SK-N-SH (cell line): ENCODE measurements around the gene MAD1L1. TPM values are rescaled to one million over a fixed set of nuclear protein-coding genes. Genes with fewer than 3 reads are reported as not detected.

ENCODE experiments used
- CTCF ChIA-PET: fragments of 300-600, 350-600 bp; formaldehyde crosslinking; extraction: SDS; loops from one replicate; lab custom pipeline; 2021; lab: Yijun Ruan, JAX
- POLR2A ChIA-PET: fragments of 350-600 bp; sonication (Branson Sonifier 250); formaldehyde crosslinking; extraction: SDS; loops from one replicate; lab custom pipeline; 2020; ENCODE audit warnings: antibody characterized with exemption, inconsistent platforms; lab: Yijun Ruan, JAX
- DNase-seq: peaks from one replicate; pipeline ENCODE4 v3.0.0; 2012
- H2AFZ ChIP-seq: fragments of 200-600 bp; sonication (generic); 2 replicates; pipeline ENCODE4 v1.8.1; 2016; ENCODE audit warnings: antibody characterized with exemption, mild to moderate bottlenecking, low read depth
- H3F3A ChIP-seq: fragments of 200-600 bp; sonication (generic); replicated peaks from 2 replicates; pipeline ENCODE3; 2016; ENCODE audit warnings: antibody characterized with exemption, mild to moderate bottlenecking; ENCODE audit not compliant: insufficient read depth
- H3K27ac ChIP-seq, 2 experiments: fragments of 200-500 bp in 1 of 2; fragments of 200-600 bp in 1 of 2; sonication (Bioruptor generic) in 1 of 2; sonication (generic), shearing (Covaris generic) in 1 of 2; 2 replicates each; pipeline versions ENCODE4 v1.5.1 to v1.6.1; 2014 to 2016; ENCODE audit warnings: low read depth in 2 of 2, inconsistent platforms in 1 of 2, low read length in 1 of 2, mild to moderate bottlenecking in 1 of 2, mixed read lengths in 1 of 2
- H3K27me3 ChIP-seq: fragments of 200-600 bp; sonication (generic), shearing (Covaris generic); 2 replicates; pipeline ENCODE4 v1.6.1; 2016; ENCODE audit warnings: mixed run types; ENCODE audit not compliant: insufficient read depth
- H3K36me3 ChIP-seq, 2 experiments: fragments of 200-500 bp in 1 of 2; fragments of 200-600 bp in 1 of 2; sonication (Bioruptor generic) in 1 of 2; sonication (generic) in 1 of 2; replicated peaks in 1 of 2; 2 replicates each; pipeline versions ENCODE3 to v1.5.1; 2014 to 2016; ENCODE audit warnings: low read length in 1 of 2, mild to moderate bottlenecking in 1 of 2; ENCODE audit not compliant: insufficient read depth in 2 of 2, control insufficient read depth in 1 of 2
- H3K4me1 ChIP-seq, 2 experiments: fragments of 200-500 bp in 1 of 2; fragments of 200-600 bp in 1 of 2; sonication (Bioruptor generic) in 1 of 2; sonication (generic), shearing (Covaris generic) in 1 of 2; 2 replicates each; pipeline versions ENCODE4 v1.5.1 to v1.6.1; 2014 to 2016; ENCODE audit warnings: low read depth in 1 of 2, low read length in 1 of 2, mixed run types in 1 of 2; ENCODE audit not compliant: insufficient read depth in 2 of 2, control insufficient read depth in 1 of 2
- H3K4me2 ChIP-seq: fragments of 200-600 bp; sonication (generic), shearing (Covaris generic); 2 replicates; pipeline ENCODE4 v1.6.1; 2017; ENCODE audit warnings: mixed run types
- H3K4me3 ChIP-seq, 2 experiments: fragments of 200-500 bp in 1 of 2; fragments of 200-600 bp in 1 of 2; sonication (Bioruptor generic) in 1 of 2; sonication (generic), shearing (Covaris generic) in 1 of 2; 2 replicates each; pipeline versions ENCODE4 v1.5.1 to v1.8.1; 2014 to 2016; ENCODE audit warnings: low read depth in 2 of 2, inconsistent platforms in 1 of 2, low read length in 1 of 2, mild to moderate bottlenecking in 1 of 2, mixed read lengths in 1 of 2, moderate library complexity in 1 of 2
- H3K79me2 ChIP-seq: fragments of 200-600 bp; sonication (generic); 2 replicates; pipeline ENCODE4 v1.8.1; 2017; ENCODE audit warnings: mild to moderate bottlenecking; ENCODE audit not compliant: insufficient read depth
- H3K9ac ChIP-seq: fragments of 200-600 bp; sonication (generic); 2 replicates; pipeline ENCODE4 v1.6.1; 2017; ENCODE audit warnings: mixed run types
- H3K9me2 ChIP-seq: fragments of 200-600 bp; sonication (generic); 2 replicates; pipeline ENCODE4 v1.6.1; 2017; ENCODE audit warnings: mixed run types
- H3K9me3 ChIP-seq: fragments of 200-600 bp; sonication (generic); 2 replicates; pipeline ENCODE4 v1.6.1; 2017; ENCODE audit warnings: mixed run types, mild to moderate bottlenecking, moderate library complexity
- H4K20me1 ChIP-seq: fragments of 200-600 bp; sonication (generic); 2 replicates; pipeline ENCODE4 v1.6.1; 2017; ENCODE audit warnings: mild to moderate bottlenecking, mixed run types; ENCODE audit not compliant: insufficient read depth
- EZH2phosphoT487 ChIP-seq: fragments of 200-600 bp; sonication (generic); IDR thresholded peaks from 2 replicates; pipeline ENCODE4 v1.6.1; 2017; ENCODE audit warnings: low read depth, mixed run types, mild to moderate bottlenecking, antibody characterized with exemption, moderate library complexity, borderline replicate concordance
- FOXJ3 ChIP-seq: sonication (generic); formaldehyde crosslinking; IDR thresholded peaks from 2 replicates; pipeline ENCODE4 v1.5.1; 2020; ENCODE audit warnings: mild to moderate bottlenecking, missing genetic modification reagents
- POLR2AphosphoS5 ChIP-seq: IDR thresholded peaks from 2 replicates; pipeline ENCODE4 v1.6.1; 2012; ENCODE audit warnings: low read depth, low read length
- TAF1 ChIP-seq: IDR thresholded peaks from 2 replicates; pipeline ENCODE4 v1.6.1; 2012; ENCODE audit warnings: low read depth, mild to moderate bottlenecking, low read length, moderate library complexity, borderline replicate concordance
- WGBS: methylation state at CpG from one replicate; pipeline ENCODE4 v1.1.6; 2017; ENCODE audit warnings: low lambda C conversion rate; 5-methylcytosine and 5-hydroxymethylcytosine counted together
- polyA plus RNA-seq, 3 experiments: library from polyadenylated mRNA; depleted of rRNA; stranded (reverse); fragments of >200 nt; gene quantifications; 2 replicates each; pipeline ENCODE4 v1.2.3, GENCODE V29; 2012
- TF ChIP-seq, protein P1 (sequence below): IDR thresholded peaks from 2 replicates; pipeline ENCODE4 v1.4.0; 2012; ENCODE audit warnings: low read depth, borderline replicate concordance
- TF ChIP-seq, protein P2 (sequence below): IDR thresholded peaks from 2 replicates; pipeline ENCODE4 v1.4.0; 2012; ENCODE audit warnings: low read depth, borderline replicate concordance
- TF ChIP-seq, protein P3 (sequence below): fragments of 150-350 bp; IDR thresholded peaks from 2 replicates; pipeline ENCODE4 v1.6.1; 2016; ENCODE audit warnings: mild to moderate bottlenecking, low read depth, low read length

Gene MAD1L1
- polyA plus RNA-seq, 1 of the 3 experiments (the other 2 are of a cell fraction) = 46.2 TPM

DNA sequence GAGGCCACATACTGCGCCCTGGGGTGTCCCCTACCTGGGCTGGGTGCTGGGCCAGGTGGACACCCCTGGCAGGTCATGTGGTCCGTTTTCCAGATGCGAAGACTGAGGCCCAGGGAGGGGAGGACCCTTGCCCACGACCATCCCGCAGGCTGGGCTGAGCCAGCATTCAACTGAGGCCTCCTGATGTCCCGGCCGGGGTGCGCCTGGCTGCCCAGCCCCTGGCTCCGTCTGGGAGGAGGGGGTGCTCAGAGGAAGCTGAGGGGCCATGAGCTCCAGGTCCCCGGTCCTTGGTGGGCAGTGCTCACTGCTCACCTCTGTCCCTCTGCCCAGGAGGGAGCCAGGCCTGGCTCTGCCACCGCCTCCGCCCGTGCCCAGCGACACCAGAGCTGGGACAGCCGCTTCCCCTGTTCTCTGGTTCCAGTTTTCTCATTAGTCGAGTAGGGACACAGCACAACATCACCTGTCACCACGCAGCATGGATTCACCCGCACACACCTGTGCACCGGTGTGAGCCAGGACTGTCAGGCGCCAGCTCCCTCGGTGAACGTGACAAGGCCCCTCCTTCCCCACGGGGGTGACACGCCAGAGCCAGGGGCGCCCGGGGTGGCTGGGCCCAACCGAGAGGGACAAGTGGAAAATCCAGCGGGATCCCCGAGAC, 423.0 kb downstream of the MAD1L1 start:
- no peak for DNase-seq
- H2AFZ ChIP-seq = no peak overlapping the region
- TF ChIP-seq, protein P1, sequence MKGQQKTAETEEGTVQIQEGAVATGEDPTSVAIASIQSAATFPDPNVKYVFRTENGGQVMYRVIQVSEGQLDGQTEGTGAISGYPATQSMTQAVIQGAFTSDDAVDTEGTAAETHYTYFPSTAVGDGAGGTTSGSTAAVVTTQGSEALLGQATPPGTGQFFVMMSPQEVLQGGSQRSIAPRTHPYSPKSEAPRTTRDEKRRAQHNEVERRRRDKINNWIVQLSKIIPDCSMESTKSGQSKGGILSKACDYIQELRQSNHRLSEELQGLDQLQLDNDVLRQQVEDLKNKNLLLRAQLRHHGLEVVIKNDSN = no peak
- TF ChIP-seq EZH2phosphoT487 = no peak
- no peak overlapping the region for H3K27ac ChIP-seq
- WGBS = 90% methylated on average over 21 of the region's 29 CpGs
- H3K36me3 ChIP-seq = no peaks in the 10 kb centered on the region
- no peaks in the 10 kb centered on the region for H3K79me2 ChIP-seq
- H3K9ac ChIP-seq = no peak overlapping the region
- no peaks in the 10 kb centered on the region for H3F3A ChIP-seq
- no peaks in the 10 kb centered on the region for H3K9me3 ChIP-seq
- no peak overlapping the region for H3K4me2 ChIP-seq
- no peaks in the 10 kb centered on the region for H4K20me1 ChIP-seq
- no peaks in the 10 kb centered on the region for H3K27me3 ChIP-seq
- no peak overlapping the region for H3K4me3 ChIP-seq
- peaks cover 0 to 30% of the 10 kb centered on the region in 2 experiments; a peak in 1 of 4 replicates for H3K4me1 ChIP-seq
- POLR2A ChIA-PET = no interaction called here
- H3K9me2 ChIP-seq = no peaks in the 10 kb centered on the region
- CTCF ChIA-PET = no interaction called here

DNA sequence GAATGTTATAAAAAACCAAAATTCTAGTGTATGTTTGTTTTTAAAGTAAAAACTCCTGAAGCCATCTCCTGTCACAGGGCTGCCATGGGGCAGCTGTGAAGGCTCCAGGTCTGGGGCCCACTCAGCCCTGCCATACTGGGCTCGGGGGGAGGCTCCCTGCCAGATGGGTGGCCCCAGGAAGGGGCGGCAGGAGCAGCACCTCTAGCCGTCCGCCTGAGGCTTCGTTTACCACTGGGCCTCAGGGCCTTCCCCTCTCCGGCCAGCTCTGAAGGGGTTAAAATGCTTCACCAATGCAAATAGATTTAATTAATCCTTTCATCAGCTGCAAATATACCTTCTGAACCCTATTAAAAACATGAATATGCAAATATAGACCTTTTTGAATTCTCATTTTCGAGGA, 423.7 kb downstream of the MAD1L1 start:
- H3K27ac ChIP-seq = no peak overlapping the region
- no peaks in the 10 kb centered on the region for H3K9me3 ChIP-seq
- H3K4me1 ChIP-seq = peaks cover 0 to 27% of the 10 kb centered on the region in 2 experiments; a peak in 1 of 4 replicates
- no peaks in the 10 kb centered on the region for H4K20me1 ChIP-seq
- CTCF ChIA-PET = no interaction called here
- no peaks in the 10 kb centered on the region for H3K27me3 ChIP-seq
- H3F3A ChIP-seq = no peaks in the 10 kb centered on the region
- no peak for DNase-seq
- H3K9me2 ChIP-seq = no peaks in the 10 kb centered on the region
- WGBS = 73% methylated on average over 7 of the region's 7 CpGs
- no peak overlapping the region for H3K9ac ChIP-seq
- no peak overlapping the region for H3K4me2 ChIP-seq
- no peaks in the 10 kb centered on the region for H3K36me3 ChIP-seq
- TF ChIP-seq TAF1 = no peak
- TF ChIP-seq, protein P2, sequence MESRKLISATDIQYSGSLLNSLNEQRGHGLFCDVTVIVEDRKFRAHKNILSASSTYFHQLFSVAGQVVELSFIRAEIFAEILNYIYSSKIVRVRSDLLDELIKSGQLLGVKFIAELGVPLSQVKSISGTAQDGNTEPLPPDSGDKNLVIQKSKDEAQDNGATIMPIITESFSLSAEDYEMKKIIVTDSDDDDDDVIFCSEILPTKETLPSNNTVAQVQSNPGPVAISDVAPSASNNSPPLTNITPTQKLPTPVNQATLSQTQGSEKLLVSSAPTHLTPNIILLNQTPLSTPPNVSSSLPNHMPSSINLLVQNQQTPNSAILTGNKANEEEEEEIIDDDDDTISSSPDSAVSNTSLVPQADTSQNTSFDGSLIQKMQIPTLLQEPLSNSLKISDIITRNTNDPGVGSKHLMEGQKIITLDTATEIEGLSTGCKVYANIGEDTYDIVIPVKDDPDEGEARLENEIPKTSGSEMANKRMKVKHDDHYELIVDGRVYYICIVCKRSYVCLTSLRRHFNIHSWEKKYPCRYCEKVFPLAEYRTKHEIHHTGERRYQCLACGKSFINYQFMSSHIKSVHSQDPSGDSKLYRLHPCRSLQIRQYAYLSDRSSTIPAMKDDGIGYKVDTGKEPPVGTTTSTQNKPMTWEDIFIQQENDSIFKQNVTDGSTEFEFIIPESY = no peak
- no peak for TF ChIP-seq FOXJ3 (CRISPR knock-in tag)
- TF ChIP-seq POLR2AphosphoS5 = no peak
- TF ChIP-seq, protein P3, sequence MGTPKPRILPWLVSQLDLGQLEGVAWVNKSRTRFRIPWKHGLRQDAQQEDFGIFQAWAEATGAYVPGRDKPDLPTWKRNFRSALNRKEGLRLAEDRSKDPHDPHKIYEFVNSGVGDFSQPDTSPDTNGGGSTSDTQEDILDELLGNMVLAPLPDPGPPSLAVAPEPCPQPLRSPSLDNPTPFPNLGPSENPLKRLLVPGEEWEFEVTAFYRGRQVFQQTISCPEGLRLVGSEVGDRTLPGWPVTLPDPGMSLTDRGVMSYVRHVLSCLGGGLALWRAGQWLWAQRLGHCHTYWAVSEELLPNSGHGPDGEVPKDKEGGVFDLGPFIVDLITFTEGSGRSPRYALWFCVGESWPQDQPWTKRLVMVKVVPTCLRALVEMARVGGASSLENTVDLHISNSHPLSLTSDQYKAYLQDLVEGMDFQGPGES = no peak
- POLR2A ChIA-PET = no interaction called here
- H2AFZ ChIP-seq = no peak overlapping the region
- H3K4me3 ChIP-seq = no peak overlapping the region
- no peaks in the 10 kb centered on the region for H3K79me2 ChIP-seq
